PC-9 (cell line): ENCODE data around the gene RPS6KA6. TPM values are rescaled to one million over a fixed set of nuclear protein-coding genes. Genes with fewer than 3 reads are reported as not detected.
"Not testable (repeated sequence)": the region's sequence is repeated elsewhere in the genome, so short reads cannot be mapped to it uniquely, and the experiment has no call there.

ENCODE experiments used
- BruUV-seq: library from RNA; stranded (reverse); fragments of 400-500 nt; replicated peaks from 2 replicates; lab custom pipeline; 2021; lab: Mats Ljungman, UMichigan
- CTCF ChIA-PET: fragments of 300-600 bp; sonication (Branson Sonifier 250); formaldehyde crosslinking; loops from one replicate; lab custom pipeline; 2022; ENCODE audit warnings: antibody characterized with exemption; lab: Charles Lee
- POLR2A ChIA-PET: fragments of 300-600 bp; sonication (Branson Sonifier 250); formaldehyde crosslinking; loops from one replicate; lab custom pipeline; 2022; ENCODE audit warnings: antibody characterized with exemption; ENCODE audit not compliant: unreplicated experiment; lab: Charles Lee
- DNase-seq, 2 experiments: peaks; one replicate each; pipeline versions ENCODE4 v3.0.0 to v3.0.0-alpha.2; 2015 to 2022; ENCODE audit warnings: mixed read lengths in 1 of 2
- H2AFZ ChIP-seq: fragments of 200-600 bp; sonication (generic); 2 replicates; pipeline ENCODE4 v1.8.1; 2017; ENCODE audit warnings: antibody characterized with exemption
- H3F3A ChIP-seq: fragments of 200-600 bp; sonication (generic); 2 replicates; pipeline ENCODE4 v1.8.1; 2017; ENCODE audit warnings: antibody characterized with exemption, mild to moderate bottlenecking, low read depth; ENCODE audit not compliant: insufficient read depth
- H3K27ac ChIP-seq: fragments of 200-600 bp; sonication (generic); 2 replicates; pipeline ENCODE4 v1.6.1; 2016; ENCODE audit warnings: mixed run types
- H3K27me3 ChIP-seq: fragments of 200-600 bp; sonication (generic); 2 replicates; pipeline ENCODE4 v1.6.1; 2016; ENCODE audit warnings: low read depth, mixed run types; ENCODE audit not compliant: insufficient read depth
- H3K36me3 ChIP-seq: fragments of 200-600 bp; sonication (generic); 2 replicates; pipeline ENCODE4 v1.6.1; 2016; ENCODE audit warnings: low read depth, mixed run types
- H3K4me1 ChIP-seq: fragments of 200-600 bp; sonication (generic); replicated peaks from 2 replicates; pipeline ENCODE4 v1.6.1; 2016; ENCODE audit warnings: mixed run types; ENCODE audit not compliant: insufficient read depth
- H3K4me2 ChIP-seq: fragments of 200-600 bp; sonication (generic); 2 replicates; pipeline ENCODE4 v1.6.1; 2017; ENCODE audit warnings: mixed run types
- H3K4me3 ChIP-seq: fragments of 200-600 bp; sonication (generic); 2 replicates; pipeline ENCODE4 v1.6.1; 2016; ENCODE audit warnings: mixed run types
- H3K79me2 ChIP-seq: fragments of 200-600 bp; sonication (generic); 2 replicates; pipeline ENCODE4 v1.6.1; 2017; ENCODE audit warnings: low read depth, mixed run types
- H3K9me2 ChIP-seq: fragments of 200-600 bp; sonication (generic); 2 replicates; pipeline ENCODE4 v1.8.1; 2017; ENCODE audit warnings: mild to moderate bottlenecking; ENCODE audit not compliant: insufficient read depth
- H3K9me3 ChIP-seq: fragments of 200-600 bp; sonication (generic); 2 replicates; pipeline ENCODE4 v1.8.1; 2016; ENCODE audit warnings: low read depth; ENCODE audit not compliant: insufficient read depth
- H4K20me1 ChIP-seq: fragments of 200-600 bp; sonication (generic); 2 replicates; pipeline ENCODE4 v1.8.1; 2017; ENCODE audit not compliant: insufficient read depth
- CTCF ChIP-seq: fragments of 200-600 bp; sonication (generic); conservative IDR thresholded peaks from 2 replicates; pipeline ENCODE4 v1.6.1; 2017; ENCODE audit warnings: mixed run types, antibody characterized with exemption, mild to moderate bottlenecking, moderate library complexity
- EZH2 ChIP-seq: fragments of 200-600 bp; sonication (generic); IDR thresholded peaks from 2 replicates; pipeline ENCODE4 v1.8.0; 2017; ENCODE audit warnings: antibody characterized with exemption, low read depth
- intact Hi-C: fragments of 100-400 bp; cut with micrococcal nuclease; formaldehyde crosslinking; loops from one replicate; pipeline ENCODE4 v1.10.0; 2022; ENCODE audit not compliant: unreplicated experiment
- total RNA-seq: library from RNA; stranded (reverse); gene quantifications from 2 replicates; pipeline ENCODE4 v1.2.3, GENCODE V29; 2021

Gene RPS6KA6
- total RNA-seq, 1 experiment from 2014 or later: 6.5 TPM

- DNase-seq: peak in 1 of 2 experiments; percentile 37
- H3K4me2 ChIP-seq: peak overlapping the region; percentile 89
- H2AFZ ChIP-seq: no peak overlapping the region; the same call in 1 of the 2 replicates
- CTCF ChIA-PET: interaction anchor here (0.6 kb wide), 1 partner anchor 42 kb away, joined by 5 read pairs; no protein-coding TSS in a partner anchor
- H3K9me3 ChIP-seq: no peaks in the 10 kb centered on the region
- H3F3A ChIP-seq: 0 out of 2 replicates have a peak, but pooled peaks cover 5% of the 10 kb centered on the region
- H3K9me2 ChIP-seq: no peaks in the 10 kb centered on the region
- POLR2A ChIA-PET: no interaction called here
- no TSS peak for BruUV-seq
- no peaks in the 10 kb centered on the region for H3K36me3 ChIP-seq
- no peaks in the 10 kb centered on the region for H3K27me3 ChIP-seq
- H3K4me1 ChIP-seq: peaks cover 26% of the 10 kb centered on the region
- no peaks in the 10 kb centered on the region for H3K79me2 ChIP-seq
- H4K20me1 ChIP-seq: no peaks in the 10 kb centered on the region
- H3K4me3 ChIP-seq: peak overlapping the region; percentile 41; the same call in 1 of the 2 replicates
- intact Hi-C loops: loop anchor here (10.0 kb wide), 1 partner anchor 66 kb away; the partner anchor contains the start of gene RPS6KA6
- TF ChIP-seq EZH2: no peak
- no peak for TF ChIP-seq CTCF
- H3K27ac ChIP-seq: peak overlapping the region; percentile 70
These were observed 69.7 kb downstream of the RPS6KA6 start for GRCh38 chrX:84118315-84118714.

DNA sequence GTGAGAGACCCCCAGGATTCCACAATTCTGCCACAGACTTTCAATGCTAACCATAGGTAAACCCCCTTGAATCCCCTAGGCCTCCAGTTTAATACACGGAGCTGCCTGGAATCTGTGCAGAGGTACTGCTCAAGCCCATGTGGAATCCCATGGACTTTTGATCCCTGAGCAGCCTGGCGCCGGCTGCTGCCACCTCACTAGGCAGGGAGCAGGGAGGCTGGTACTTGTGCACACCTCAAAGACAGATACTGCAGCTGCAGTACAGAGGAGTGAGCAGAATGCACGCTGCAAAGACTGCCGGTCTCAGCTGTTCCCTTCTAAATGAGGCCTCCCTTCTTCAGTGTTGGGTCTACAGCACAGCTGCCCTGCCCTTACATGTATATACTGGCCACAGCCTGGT lies 79.4 kb downstream of the RPS6KA6 start:
- POLR2A ChIA-PET: no interaction called here
- intact Hi-C loops: no loop called here
- no peaks in the 10 kb centered on the region for H3K27me3 ChIP-seq

GRCh38 chrX:84099120-84099519 lies 88.9 kb downstream of the RPS6KA6 start:
- no peak for TF ChIP-seq EZH2
- H3K4me3 ChIP-seq: no peak overlapping the region
- ChIA-PET CTCF (no interaction called here), POLR2A (no interaction called here)
- H3K27ac ChIP-seq: no peak overlapping the region
- DNase-seq: no peak
- H3K4me2 ChIP-seq: no peak overlapping the region
- no peaks in the 10 kb centered on the region for H3K9me2 ChIP-seq
- no peaks in the 10 kb centered on the region for H3F3A ChIP-seq
- H3K79me2 ChIP-seq: no peaks in the 10 kb centered on the region
- no TSS peak for BruUV-seq
- no peaks in the 10 kb centered on the region for H3K9me3 ChIP-seq
- H3K27me3 ChIP-seq: no peaks in the 10 kb centered on the region
- no peak overlapping the region for H2AFZ ChIP-seq
- no peaks in the 10 kb centered on the region for H3K36me3 ChIP-seq
- H3K4me1 ChIP-seq: peaks cover 7% of the 10 kb centered on the region; the same call in 1 of the 2 replicates
- intact Hi-C loops: no loop called here
- H4K20me1 ChIP-seq: no peaks in the 10 kb centered on the region

More for the DNA sequence above, 79.4 kb downstream of the RPS6KA6 start:
- Histone ChIP-seq H3K4me2 (no peak overlapping the region), H2AFZ (no peak overlapping the region), H3F3A (no peaks in the 10 kb centered on the region), H3K9me2 (no peaks in the 10 kb centered on the region), H3K27ac (no peak overlapping the region), H3K79me2 (no peaks in the 10 kb centered on the region), H3K36me3 (no peaks in the 10 kb centered on the region), H4K20me1 (no peaks in the 10 kb centered on the region), H3K4me1 (no peaks in the 10 kb centered on the region), H3K4me3 (no peak overlapping the region), H3K9me3 (no peaks in the 10 kb centered on the region)
- CTCF ChIA-PET: no interaction called here
- TF ChIP-seq CTCF (no peak), EZH2 (no peak)
- DNase-seq: no peak
- no TSS peak for BruUV-seq

GRCh38 chrX:84079479-84080197 lies 108.4 kb downstream of the RPS6KA6 start:
- H4K20me1 ChIP-seq, BruUV-seq, intact Hi-C loops, DNase-seq, CTCF ChIA-PET, POLR2A ChIA-PET, H3K4me2 ChIP-seq, H3K9me3 ChIP-seq, H3K79me2 ChIP-seq, H3K27ac ChIP-seq, H3K4me1 ChIP-seq, H3K36me3 ChIP-seq, H3F3A ChIP-seq, H3K27me3 ChIP-seq, H3K9me2 ChIP-seq, H3K4me3 ChIP-seq, H2AFZ ChIP-seq: not testable (repeated sequence)
